Activated CD4-positive, alpha-beta T cell treated with anti-CD3 and anti-CD28 coated beads for 4 hours (primary cell): Measurements from ENCODE around the gene DNAH2.

Source experiments
- DNase-seq, 2 donors: peaks; one replicate each; pipeline ENCODE4 v3.0.0-alpha.2; 2020

DNAH2 gene

GRCh38 chr17:7727886-7728285 is 10.3 kb downstream of the DNAH2 start:
- DNase-seq = no peak

DNA sequence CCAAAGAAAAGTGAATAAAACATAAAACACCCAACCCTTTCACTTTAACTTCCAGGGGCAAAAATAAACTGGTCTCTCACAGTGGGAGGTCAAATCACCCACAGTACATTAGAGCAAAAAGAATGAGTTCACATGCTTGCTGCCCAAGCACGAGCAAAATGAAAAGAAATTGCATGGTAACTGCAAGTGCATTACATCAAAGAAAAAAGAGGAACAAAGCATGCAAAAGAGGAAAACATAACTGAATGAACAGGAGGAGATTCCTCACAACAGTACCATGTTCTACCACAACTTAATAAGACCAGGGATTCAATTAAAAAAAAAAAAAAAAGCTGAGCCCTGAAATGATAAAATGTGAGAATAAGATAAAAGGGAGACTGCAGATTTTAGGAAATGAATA is 12.3 kb downstream of the DNAH2 start:
- no peak for DNase-seq

GRCh38 chr17:7732981-7733539 is 15.5 kb downstream of the DNAH2 start:
- DNase-seq = no peak

DNA sequence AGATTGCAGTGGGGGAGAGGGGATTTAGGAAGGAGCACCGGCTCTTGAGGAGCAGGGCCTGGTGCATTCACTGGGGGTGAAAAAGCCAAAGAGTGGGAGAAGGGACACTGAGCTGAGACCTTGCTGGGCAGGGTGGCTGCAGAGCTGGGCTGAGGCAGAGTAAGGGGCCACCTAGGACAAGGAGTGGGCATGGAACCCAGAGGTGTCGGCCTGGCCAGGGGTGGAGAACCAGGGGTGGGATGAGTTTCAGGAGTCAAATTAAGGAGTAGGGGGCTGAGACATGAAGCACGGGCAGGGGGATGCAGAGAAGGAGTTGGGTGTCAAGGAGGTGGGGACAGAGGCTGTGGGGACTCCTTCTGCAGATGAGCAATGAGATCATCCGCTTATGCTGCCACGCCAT is 20.1 kb downstream of the DNAH2 start:
- DNase-seq = no peak

DNA sequence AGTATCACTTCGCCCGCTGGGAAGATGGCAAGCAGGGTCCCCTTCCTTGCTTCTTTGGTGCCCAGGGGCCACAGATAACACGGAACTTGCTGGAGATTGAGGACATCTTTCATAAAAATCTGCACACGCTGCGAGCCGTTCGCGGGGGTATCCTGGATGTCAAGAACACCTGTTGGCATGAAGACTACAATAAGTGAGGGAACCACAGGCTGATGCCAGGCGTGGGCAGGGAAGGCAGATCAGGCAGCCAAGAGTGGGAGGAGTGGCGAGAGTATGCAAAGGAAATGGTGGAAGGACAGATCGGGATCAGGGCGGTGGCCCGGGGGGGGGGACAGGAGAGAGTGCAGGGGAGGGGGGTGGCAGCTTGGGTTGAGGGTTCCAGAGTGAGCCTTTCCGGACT is 22.2 kb downstream of the DNAH2 start:
- DNase-seq = no peak

GRCh38 chr17:7740481-7741001 is 23.0 kb downstream of the DNAH2 start:
- DNase-seq = no peak

- DNase-seq = no peak
Measured at GRCh38 chr17:7742729-7743128, 25.2 kb downstream of the DNAH2 start.

DNA sequence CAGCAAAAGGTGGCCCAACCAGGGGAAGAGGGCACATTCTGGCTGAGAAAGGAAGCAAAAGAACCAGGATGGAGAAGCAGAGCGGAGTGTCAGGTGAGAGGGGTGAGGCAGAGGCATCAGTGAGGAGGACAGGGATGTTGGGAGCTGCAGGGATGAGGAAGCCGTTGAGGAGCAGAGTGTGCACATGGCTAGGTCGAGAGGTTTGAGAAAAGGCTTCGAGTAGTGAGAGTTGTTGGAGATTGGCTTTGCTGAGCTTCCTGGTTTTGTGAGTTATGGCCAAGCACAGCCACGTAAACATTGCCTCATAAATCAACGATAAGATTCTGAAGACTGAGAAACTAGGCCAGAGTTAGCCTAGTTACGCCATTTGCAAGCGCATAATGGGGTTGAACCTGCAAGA is 26.9 kb downstream of the DNAH2 start:
- no peak for DNase-seq

DNA sequence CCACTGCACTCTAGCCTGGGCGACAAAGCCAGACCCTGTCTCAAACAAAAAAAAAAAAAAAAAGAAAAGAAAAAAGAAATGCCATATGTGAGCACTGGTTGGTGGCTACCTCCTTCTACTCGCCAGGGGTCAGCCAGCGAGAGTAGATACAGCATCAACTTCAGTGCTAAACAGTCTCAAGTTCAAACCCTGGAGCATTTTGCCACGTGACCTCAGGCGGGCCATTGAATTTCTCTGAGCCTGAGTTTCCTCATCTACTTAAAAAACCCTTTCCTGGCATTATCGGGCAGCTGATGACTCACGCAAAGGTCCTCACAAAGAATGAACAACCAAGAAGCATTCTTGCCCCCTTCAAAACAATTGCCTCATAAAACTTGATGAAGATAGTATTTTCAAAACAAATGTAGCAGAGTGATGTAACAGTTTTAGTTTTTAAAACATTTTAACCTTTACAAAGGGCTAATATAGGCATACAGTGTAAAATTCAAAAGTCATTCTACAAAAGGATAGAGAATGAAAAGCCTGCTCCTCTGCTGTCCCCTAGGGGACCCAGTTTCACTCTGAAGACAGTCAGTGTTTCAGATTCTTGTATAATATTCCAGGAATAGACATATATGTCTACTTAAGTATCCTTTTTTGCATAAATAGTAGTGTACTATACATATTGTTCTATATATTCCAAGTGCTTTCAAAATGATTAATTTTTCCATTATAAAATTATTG is 28.4 kb downstream of the DNAH2 start:
- DNase-seq = no peak

GRCh38 chr17:7747635-7748071 is 30.1 kb downstream of the DNAH2 start:
- no peak for DNase-seq

- no peak for DNase-seq
Measured at GRCh38 chr17:7748076-7748775, 30.7 kb downstream of the DNAH2 start.

DNA sequence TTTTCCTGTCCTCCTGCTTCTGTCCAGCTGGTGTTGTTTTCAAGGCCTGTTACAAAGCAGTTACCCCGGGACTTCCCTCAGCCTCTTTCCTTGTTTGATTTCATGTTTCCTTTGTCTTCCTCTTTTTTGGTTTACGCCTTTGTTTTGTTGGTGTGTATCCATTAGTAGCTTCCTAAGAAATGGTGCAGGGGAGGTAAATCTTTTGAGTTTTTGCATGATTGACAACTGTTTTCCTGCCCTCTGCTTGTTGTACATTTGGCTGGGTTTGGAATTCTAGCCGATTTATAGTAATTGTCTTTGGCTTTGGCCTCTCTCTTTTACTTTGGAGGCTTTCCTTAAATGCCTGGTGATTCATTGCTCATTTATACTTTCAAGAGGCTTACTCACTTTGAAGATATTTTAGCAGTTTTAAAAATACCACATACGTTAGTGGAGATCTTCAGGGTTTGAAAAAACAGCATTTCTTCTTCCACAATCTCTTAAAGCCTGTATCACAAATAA is 32.8 kb downstream of the DNAH2 start:
- DNase-seq = no peak

GRCh38 chr17:7754656-7755055 is 37.1 kb downstream of the DNAH2 start:
- DNase-seq = no peak

DNA sequence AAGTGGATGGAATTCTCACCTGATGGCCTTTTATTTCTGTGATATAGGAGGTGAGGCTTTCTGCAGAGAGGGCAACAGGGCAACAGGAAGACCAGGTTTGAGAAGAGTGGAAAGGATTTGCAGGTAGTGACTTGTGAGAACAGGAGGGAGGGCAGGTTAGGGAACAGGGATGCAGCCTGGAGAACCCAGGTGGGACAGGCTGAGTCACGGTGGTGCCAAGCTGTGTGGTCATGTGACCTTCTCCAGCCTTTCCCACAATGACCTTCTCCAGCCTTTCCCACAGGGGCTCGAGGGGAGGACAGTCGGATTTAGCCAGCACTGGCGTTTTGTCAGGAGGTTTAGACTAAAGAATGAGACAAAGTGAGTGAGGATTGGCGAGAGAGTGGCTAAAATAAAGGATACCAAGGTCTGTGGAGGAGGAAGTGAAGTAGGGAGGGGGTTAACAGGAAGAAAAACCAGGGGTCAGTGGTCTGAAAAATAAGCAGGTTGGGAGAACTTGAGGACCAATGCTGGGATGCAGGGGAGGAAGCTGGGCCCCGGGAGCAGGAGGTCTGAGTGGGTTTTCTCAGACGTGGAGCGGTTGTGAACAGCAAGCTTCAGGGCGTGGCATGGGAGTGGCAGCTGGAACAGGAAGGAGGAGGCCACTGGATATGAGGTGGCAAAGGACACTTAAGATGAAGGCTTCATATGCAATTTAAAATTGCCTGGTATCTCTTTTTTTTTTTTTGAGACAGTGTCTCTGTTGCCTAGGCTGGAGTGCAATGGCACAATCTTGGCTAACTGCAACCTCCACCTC is 37.7 kb downstream of the DNAH2 start:
- no peak for DNase-seq

- DNase-seq = no peak
Measured at GRCh38 chr17:7756968-7757367, 39.4 kb downstream of the DNAH2 start.

DNA sequence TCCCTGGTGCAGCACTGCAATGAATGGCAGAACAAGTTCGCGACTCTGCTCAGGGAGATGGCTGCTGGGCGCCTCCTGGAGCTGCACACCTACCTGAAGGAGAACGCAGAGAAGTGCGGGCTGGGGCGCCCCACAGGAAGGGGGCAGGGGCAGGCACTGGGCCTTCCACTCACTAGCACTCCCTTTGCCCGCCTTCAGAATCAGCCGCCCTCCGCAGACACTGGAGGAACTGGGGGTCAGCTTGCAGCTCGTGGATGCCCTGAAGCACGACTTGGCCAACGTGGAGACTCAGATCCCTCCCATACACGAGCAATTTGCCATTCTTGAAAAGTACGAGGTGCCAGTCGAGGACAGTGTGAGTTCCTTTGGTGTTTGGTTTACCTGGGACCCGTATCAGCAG is 46.4 kb downstream of the DNAH2 start:
- no peak for DNase-seq

- no peak for DNase-seq
Measured at GRCh38 chr17:7767004-7767403, 49.5 kb downstream of the DNAH2 start.

GRCh38 chr17:7767405-7768021 is 50.0 kb downstream of the DNAH2 start:
- DNase-seq = no peak

DNA sequence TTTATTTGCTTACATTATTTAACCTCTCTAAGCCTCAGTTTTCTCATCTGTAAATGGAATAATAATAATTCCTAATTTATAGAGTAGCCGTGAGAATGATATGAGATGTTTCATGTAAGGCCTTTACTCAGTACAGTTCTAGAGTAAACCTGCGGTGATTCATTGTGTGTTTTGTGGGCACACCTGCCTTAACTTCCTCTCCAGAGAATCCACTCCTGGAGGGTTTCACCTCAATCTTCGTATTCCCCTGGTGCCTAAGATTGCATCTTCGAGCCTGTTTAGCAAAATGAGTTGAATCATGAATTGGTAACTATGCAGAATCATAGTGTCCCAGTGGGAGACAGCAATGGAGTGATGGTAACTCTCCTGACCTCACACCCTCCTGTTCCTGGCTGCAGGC is 52.3 kb downstream of the DNAH2 start:
- DNase-seq = no peak

- DNase-seq = no peak
Measured at GRCh38 chr17:7774055-7774521, 56.5 kb downstream of the DNAH2 start.

DNA sequence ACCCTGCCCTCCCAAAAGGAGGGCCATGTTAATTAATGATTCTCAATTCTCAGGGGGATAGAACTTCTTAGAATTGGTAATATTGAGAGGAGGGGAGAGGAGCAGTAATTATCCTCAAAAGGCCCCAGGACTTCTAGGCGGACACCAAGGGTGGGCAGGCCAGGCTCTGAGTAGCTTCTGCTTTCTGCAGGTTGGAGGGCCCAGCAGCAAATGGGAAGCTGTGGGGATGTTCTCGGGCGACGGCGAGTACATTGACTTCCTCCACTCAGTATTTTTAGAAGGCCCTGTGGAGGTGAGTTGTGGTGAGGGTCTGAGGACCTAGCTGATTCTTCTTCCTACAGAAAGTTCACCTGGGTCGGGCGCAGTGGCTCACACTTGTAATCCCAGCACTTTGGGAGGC is 57.5 kb downstream of the DNAH2 start:
- DNase-seq = no peak

DNA sequence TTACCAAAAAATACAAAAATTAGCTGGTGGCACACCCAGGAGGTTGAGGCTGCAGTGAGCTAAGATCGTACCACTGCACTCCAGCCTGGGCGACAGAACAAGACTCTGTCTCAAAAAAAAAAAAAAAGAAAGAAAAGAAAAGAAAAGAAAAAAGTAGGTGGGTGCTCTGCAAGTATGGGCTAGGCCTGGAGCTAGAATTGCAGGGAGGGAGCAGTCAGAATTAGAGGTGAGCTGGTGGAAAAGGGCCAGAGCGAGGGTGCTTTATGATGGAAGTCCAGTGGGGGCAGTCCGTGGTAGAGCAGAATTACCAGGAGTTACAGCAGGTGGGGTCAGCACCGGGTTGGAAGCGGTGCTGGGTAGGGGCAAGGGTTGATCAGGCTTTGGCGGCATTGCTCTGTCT is 59.5 kb downstream of the DNAH2 start:
- DNase-seq = no peak

DNA sequence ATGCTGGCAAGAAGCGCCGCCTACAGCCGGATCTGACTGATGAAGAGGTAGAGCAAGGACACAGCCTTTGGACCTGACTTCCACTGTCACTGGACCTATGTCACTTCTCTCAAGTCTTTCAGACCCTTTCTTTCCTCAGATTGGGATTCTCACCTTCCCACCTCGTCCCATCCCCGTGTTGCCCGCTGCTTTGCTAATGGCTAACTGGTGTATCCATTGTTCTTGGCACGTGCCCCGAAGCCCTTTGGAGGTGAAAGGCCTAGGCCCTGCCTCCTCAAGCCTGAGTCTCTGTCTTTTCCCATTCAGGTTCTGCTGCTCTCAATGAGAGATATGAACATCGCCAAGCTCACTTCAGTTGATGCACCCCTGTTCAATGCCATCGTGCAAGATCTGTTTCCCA is 63.2 kb downstream of the DNAH2 start:
- no peak for DNase-seq
